Measurements from ENCODE around the gene GPHA2. TPM values are rescaled to one million over a fixed set of nuclear protein-coding genes. Genes with fewer than 3 reads are reported as not detected.
A peak's percentile ranks its signal among the peaks of the same experiment; 100 is the strongest.

The GPHA2 gene
- total RNA-seq, 2 experiments from 2014 or later = not detected

DNA sequence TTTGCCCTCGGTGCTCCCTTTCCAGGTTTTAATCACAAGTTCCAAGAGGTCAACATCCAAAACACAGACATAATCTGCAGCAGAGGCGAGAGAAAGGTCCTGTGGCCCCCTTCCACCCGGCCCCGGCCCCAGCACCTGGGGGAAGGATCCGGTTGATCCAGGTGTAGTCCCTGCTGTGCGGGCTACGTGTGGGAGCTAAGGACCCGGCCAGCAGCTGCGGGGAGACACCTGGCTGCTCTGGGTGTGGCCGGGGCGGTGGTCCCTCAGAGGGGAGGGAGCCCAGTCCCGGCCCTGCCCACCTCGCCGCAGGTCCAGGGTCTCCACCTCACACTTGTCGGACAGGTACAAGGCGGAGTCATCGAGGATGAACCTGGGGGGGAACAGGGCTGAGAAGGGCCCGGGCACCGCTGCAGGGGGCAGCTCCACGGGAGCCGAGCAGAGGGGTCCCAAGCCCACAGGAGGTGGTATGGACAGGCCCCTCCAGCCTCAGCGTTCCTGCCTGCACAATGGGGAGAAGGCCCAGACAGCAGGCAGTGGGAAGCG is 32.3 kb downstream of the GPHA2 start:
- no peak for DNase-seq
- peaks cover 10% of the 10 kb centered on the region for H3K36me3 Mint-ChIP-seq (ENCODE audit: low read depth)
- no peaks in the 10 kb centered on the region for H3K27me3 Mint-ChIP-seq (ENCODE audit: low read depth)
- H3K9me3 Mint-ChIP-seq = no peaks in the 10 kb centered on the region
- CTCF ChIA-PET = no interaction called here
- H3K4me3 Mint-ChIP-seq = no peak overlapping the region
- H3K27ac Mint-ChIP-seq = no peak overlapping the region
- peaks cover 22% of the 10 kb centered on the region for H3K4me1 Mint-ChIP-seq (ENCODE audit: low read depth)
- intact Hi-C loops (cut with micrococcal nuclease) = no loop called here

GRCh38 chr11:64902102-64902900 is 33.4 kb downstream of the GPHA2 start:
- CTCF ChIA-PET = interaction anchor here (30.8 kb wide), 1 partner anchor 48 kb away, joined by 992 read pairs; the partner anchor contains the start of gene CDC42BPG

GRCh38 chr11:64900774-64901173 is 34.9 kb downstream of the GPHA2 start:
- Mint-ChIP-seq H3K27me3 (ENCODE audit: low read depth) (no peaks in the 10 kb centered on the region), H3K4me1 (ENCODE audit: low read depth) (peaks cover 22% of the 10 kb centered on the region), H3K36me3 (ENCODE audit: low read depth) (peaks cover 8% of the 10 kb centered on the region), H3K9me3 (no peaks in the 10 kb centered on the region), H3K27ac (no peak overlapping the region), H3K4me3 (no peak overlapping the region)
- DNase-seq = no peak
- intact Hi-C loops (cut with micrococcal nuclease) = loop anchor here (1.0 kb wide), 1 partner anchor 114 kb away; the partner anchor contains the start of gene ARL2
- CTCF ChIA-PET = interaction anchor here (30.8 kb wide), 1 partner anchor 46 kb away, joined by 992 read pairs; the partner anchor contains the start of gene CDC42BPG

More at GRCh38 chr11:64902102-64902900, 33.4 kb downstream of the GPHA2 start:
- Mint-ChIP-seq H3K36me3 (ENCODE audit: low read depth) (peaks cover 6% of the 10 kb centered on the region), H3K27me3 (ENCODE audit: low read depth) (no peaks in the 10 kb centered on the region), H3K9me3 (no peaks in the 10 kb centered on the region), H3K4me3 (no peak overlapping the region), H3K27ac (no peak overlapping the region), H3K4me1 (ENCODE audit: low read depth) (peaks cover 22% of the 10 kb centered on the region)
- DNase-seq = no peak
- intact Hi-C loops (cut with micrococcal nuclease) = no loop called here

GRCh38 chr11:64900263-64900678 is 35.4 kb downstream of the GPHA2 start:
- intact Hi-C loops (cut with micrococcal nuclease) = loop anchor here (1.0 kb wide), 1 partner anchor 114 kb away; the partner anchor contains the start of gene ARL2
- Mint-ChIP-seq H3K4me1 (ENCODE audit: low read depth) (peaks cover 22% of the 10 kb centered on the region), H3K36me3 (ENCODE audit: low read depth) (peaks cover 7% of the 10 kb centered on the region), H3K9me3 (no peaks in the 10 kb centered on the region), H3K27ac (peak overlapping the region; percentile 69), H3K4me3 (no peak overlapping the region), H3K27me3 (ENCODE audit: low read depth) (no peaks in the 10 kb centered on the region)
- peak; percentile 86 for DNase-seq
- CTCF ChIA-PET = interaction anchor here (0.6 to 30.8 kb wide), 3 partner anchors 17 to 1358 kb away, joined by 3 to 992 read pairs (median 4); partner anchors contain the start of genes ATG2A and CDC42BPG

- intact Hi-C loops (cut with micrococcal nuclease) = no loop called here
- H3K27ac Mint-ChIP-seq = peak overlapping the region; percentile 30
- H3K9me3 Mint-ChIP-seq = no peaks in the 10 kb centered on the region
- CTCF ChIA-PET = interaction anchor here (0.8 to 30.8 kb wide), 2 partner anchors 10 to 44 kb away, joined by 4 to 992 read pairs; partner anchors contain the start of gene CDC42BPG
- no peak for DNase-seq
- H3K36me3 Mint-ChIP-seq (ENCODE audit: low read depth) = peaks cover 9% of the 10 kb centered on the region
- peaks cover 24% of the 10 kb centered on the region for H3K4me1 Mint-ChIP-seq (ENCODE audit: low read depth)
- H3K4me3 Mint-ChIP-seq = no peak overlapping the region
- no peaks in the 10 kb centered on the region for H3K27me3 Mint-ChIP-seq (ENCODE audit: low read depth)
Measured at GRCh38 chr11:64898541-64898940, 37.2 kb downstream of the GPHA2 start.

DNA sequence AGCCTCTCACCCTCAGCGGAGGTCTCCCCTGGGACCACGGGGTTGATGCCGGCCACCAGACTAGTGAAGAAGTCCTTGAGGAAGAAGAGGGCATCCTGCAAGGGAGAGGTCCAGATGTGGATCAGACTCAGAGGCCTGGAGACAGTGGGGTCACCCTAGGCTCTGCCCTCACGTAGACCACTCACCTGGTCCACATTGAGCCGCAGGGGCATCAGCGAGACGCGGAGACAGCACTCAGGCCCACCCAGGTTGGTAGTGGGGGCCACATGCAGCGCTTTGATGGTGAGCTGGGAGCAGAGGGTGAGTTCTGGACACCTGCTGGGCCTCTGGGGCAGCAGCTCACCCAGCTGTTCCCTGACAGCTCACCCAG is 37.6 kb downstream of the GPHA2 start:
- peaks cover 24% of the 10 kb centered on the region for H3K4me1 Mint-ChIP-seq (ENCODE audit: low read depth)
- no peak for DNase-seq
- no peak overlapping the region for H3K27ac Mint-ChIP-seq
- H3K36me3 Mint-ChIP-seq (ENCODE audit: low read depth) = peaks cover 9% of the 10 kb centered on the region
- no peak overlapping the region for H3K4me3 Mint-ChIP-seq
- intact Hi-C loops (cut with micrococcal nuclease) = no loop called here
- no peaks in the 10 kb centered on the region for H3K27me3 Mint-ChIP-seq (ENCODE audit: low read depth)
- H3K9me3 Mint-ChIP-seq = no peaks in the 10 kb centered on the region
- CTCF ChIA-PET = interaction anchor here (0.8 to 30.8 kb wide), 2 partner anchors 10 to 43 kb away, joined by 4 to 992 read pairs; partner anchors contain the start of gene CDC42BPG

DNA sequence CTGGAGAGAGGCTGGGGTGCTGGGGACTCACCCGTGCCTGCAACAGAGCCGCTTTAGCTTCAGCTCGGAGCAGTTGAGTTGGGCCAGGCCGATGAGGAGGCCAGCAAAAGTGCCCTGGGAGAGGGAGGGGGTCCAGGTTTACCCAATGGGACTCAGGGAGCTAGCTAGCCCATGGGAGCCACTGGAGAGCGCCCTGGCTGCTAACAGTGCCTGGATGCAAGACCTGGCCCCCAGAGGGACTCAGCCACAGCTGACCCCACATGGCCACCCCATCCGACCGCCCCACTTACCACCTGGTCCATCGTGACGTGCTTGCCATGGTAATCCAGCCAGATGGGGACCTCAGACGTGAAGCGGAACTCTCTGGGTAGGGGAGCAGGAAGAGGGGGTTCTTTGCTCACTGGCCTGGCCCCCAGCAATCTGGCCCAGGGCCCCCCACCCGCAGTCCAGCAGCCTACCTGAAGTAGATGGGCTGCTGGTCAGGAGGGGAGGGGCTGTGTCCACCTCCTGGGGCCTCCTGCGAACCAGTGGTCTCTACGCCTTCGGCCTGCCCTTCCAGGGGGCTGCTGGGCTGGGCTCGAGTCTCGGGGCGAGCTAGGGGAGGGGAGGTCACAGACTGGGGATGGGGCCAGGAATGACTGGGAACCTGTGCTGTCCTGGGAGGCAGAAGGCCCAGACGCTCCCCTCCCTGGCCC is 38.2 kb downstream of the GPHA2 start:
- CTCF ChIA-PET = interaction anchor here (1.2 to 30.8 kb wide), 2 partner anchors 12 to 43 kb away, joined by 3 to 992 read pairs; partner anchors contain the start of gene CDC42BPG
- Mint-ChIP-seq H3K36me3 (ENCODE audit: low read depth) (peaks cover 9% of the 10 kb centered on the region), H3K9me3 (no peaks in the 10 kb centered on the region), H3K4me1 (ENCODE audit: low read depth) (peaks cover 24% of the 10 kb centered on the region), H3K27me3 (ENCODE audit: low read depth) (no peaks in the 10 kb centered on the region), H3K4me3 (no peak overlapping the region), H3K27ac (no peak overlapping the region)
- intact Hi-C loops (cut with micrococcal nuclease) = no loop called here
- no peak for DNase-seq

DNA sequence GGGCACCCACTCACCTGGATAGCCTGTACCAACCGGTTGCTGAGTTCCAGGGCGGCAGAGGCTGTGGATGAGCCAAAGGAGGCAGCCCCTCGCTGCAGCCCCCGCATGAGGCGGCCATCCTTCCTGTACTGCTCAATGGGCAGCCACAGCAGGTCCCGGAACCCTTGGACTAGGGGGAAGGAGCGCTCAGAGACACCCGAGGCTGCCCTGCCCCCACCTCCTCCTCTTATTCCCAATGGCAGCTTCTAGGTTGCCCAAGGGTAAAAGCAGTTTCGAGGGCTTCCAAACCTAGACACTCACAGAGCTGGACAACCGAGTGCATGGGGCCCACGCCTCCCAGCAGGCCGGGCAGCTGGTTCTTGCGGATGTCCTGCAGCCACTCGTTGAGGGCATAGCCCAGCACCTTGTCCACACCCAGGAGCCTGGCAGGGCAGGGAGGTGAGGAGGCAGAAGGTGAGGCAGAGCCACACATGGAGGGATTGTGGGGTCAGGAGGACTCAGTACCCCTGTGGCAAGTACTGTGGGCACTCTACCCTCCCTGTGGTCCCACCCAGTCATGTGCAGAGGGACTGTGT is 39.2 kb downstream of the GPHA2 start:
- no peak overlapping the region for H3K27ac Mint-ChIP-seq
- intact Hi-C loops (cut with micrococcal nuclease) = no loop called here
- H3K27me3 Mint-ChIP-seq (ENCODE audit: low read depth) = no peaks in the 10 kb centered on the region
- CTCF ChIA-PET = interaction anchor here (0.6 to 30.8 kb wide), 4 partner anchors 10 to 433 kb away, joined by 3 to 992 read pairs (median 3); partner anchors contain the start of gene CDC42BPG
- DNase-seq = no peak
- H3K4me1 Mint-ChIP-seq (ENCODE audit: low read depth) = peaks cover 21% of the 10 kb centered on the region
- no peak overlapping the region for H3K4me3 Mint-ChIP-seq
- H3K9me3 Mint-ChIP-seq = no peaks in the 10 kb centered on the region
- H3K36me3 Mint-ChIP-seq (ENCODE audit: low read depth) = peaks cover 9% of the 10 kb centered on the region

DNA sequence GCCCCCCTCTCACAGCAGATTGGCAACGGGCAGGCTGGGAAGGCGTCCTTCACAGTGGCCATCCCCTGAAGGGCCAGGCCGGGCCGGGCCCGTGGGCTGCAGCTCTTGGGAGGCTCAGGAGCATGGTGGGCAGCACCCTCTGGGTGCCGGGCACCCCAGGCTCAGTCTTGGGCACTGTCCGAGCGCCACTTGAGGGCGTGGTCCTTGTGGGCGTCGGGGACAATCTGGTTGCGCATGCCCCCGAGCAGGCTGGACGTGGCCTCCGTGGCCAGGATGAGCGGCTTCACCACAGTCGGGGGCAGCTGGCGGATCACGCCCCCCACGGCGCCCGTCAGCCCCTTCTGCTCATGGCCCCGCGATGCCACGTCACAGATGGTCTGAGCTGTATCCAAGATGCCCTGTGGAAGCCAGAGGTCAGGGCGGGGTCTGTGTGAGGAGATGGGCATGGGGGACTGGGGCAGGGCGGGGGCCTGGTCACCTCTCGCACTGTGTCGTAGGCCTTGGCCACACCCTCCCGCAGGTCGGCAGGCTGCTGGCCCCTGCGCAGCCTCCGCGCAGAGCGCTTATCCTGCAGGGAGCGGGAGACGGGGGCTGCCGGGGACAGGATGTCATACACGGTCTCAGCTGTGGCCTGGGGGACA is 40.8 kb downstream of the GPHA2 start:
- Mint-ChIP-seq H3K27ac (no peak overlapping the region), H3K27me3 (ENCODE audit: low read depth) (no peaks in the 10 kb centered on the region), H3K9me3 (no peaks in the 10 kb centered on the region), H3K36me3 (ENCODE audit: low read depth) (peaks cover 9% of the 10 kb centered on the region), H3K4me3 (no peak overlapping the region), H3K4me1 (ENCODE audit: low read depth) (peaks cover 9% of the 10 kb centered on the region)
- CTCF ChIA-PET = interaction anchor here (0.6 to 30.8 kb wide), 7 partner anchors 10 to 274 kb away, joined by 3 to 992 read pairs (median 3); partner anchors contain the start of gene CDC42BPG
- intact Hi-C loops (cut with micrococcal nuclease) = loop anchor here (1.0 kb wide), 1 partner anchor 48 kb away; no protein-coding TSS in a partner anchor
- no peak for DNase-seq

DNA sequence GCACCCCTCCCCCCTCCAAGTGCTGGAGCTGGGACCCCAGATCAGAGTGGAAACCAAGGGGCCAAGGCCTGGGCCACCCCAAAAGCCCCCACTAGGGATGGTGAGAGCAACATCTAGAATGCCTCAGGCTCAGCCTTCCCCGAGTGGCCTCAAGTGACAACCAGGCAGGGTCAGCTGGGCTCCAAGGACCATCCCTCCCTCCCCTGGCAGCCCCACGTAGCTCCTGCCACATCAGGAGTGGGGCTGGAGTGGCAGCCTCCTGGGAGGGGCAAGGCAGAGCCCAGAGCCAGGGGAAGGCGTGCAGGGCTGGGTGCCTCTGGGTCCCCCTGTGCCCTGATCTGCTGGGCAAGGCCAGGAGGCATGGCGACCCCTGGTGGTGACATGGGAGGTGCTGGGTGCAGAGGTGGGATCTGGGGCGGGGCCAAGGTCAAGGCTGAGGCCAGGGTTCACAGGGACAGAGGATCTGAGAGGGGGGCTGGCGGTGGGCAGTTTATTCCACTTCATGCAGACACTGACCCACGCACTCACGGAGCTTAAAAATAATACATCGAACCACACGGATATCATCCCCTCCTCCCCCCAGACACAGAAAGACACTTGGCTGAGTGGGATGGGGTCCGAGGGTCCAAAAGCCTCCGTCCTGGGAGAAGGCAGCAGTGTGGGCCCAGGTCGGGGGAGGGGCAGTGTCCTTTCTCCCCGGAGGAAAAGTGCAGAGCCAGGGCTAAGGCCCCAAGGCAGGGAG is 41.5 kb downstream of the GPHA2 start:
- H3K4me3 Mint-ChIP-seq = no peak overlapping the region
- peak; percentile 95 for DNase-seq
- peaks cover 2% of the 10 kb centered on the region for H3K4me1 Mint-ChIP-seq (ENCODE audit: low read depth)
- CTCF ChIA-PET = interaction anchor here (0.5 to 30.8 kb wide), 9 partner anchors 9 to 1187 kb away, joined by 3 to 992 read pairs (median 4); partner anchors contain the start of gene CDC42BPG
- peaks cover 6% of the 10 kb centered on the region for H3K36me3 Mint-ChIP-seq (ENCODE audit: low read depth)
- no peak overlapping the region for H3K27ac Mint-ChIP-seq
- intact Hi-C loops (cut with micrococcal nuclease) = loop anchor here (1.0 kb wide), 1 partner anchor 47 kb away; no protein-coding TSS in a partner anchor
- H3K27me3 Mint-ChIP-seq (ENCODE audit: low read depth) = no peaks in the 10 kb centered on the region
- H3K9me3 Mint-ChIP-seq = no peaks in the 10 kb centered on the region
